Islet of Langerhans (tissue), 1 donor: Measurements from ENCODE around the gene HSF4.
A peak's percentile ranks its signal among the peaks of the same experiment; 100 is the strongest.

Experiments
- FAIRE-seq: peaks from one replicate; lab custom pipeline; 2011; peaks lifted over from hg19 to GRCh38; lab: Jason Lieb, UNC

HSF4 gene

GRCh38 chr16:67166598-67167168 lies 2.1 kb downstream of the HSF4 start:
- FAIRE-seq: no peak

- no peak for FAIRE-seq
These were observed 3.0 kb downstream of the HSF4 start for GRCh38 chr16:67167588-67167987.

GRCh38 chr16:67169011-67169451 lies 4.5 kb downstream of the HSF4 start:
- FAIRE-seq: no peak

- no peak for FAIRE-seq
These were observed 5.2 kb downstream of the HSF4 start for GRCh38 chr16:67169642-67170167.

- no peak for FAIRE-seq
These were observed 5.8 kb downstream of the HSF4 start, which contains the start of gene NOL3 for GRCh38 chr16:67170168-67170948. Gene NOL3, plus strand, starts transcription at chr16:67170538.

- no peak for FAIRE-seq
These were observed 6.6 kb downstream of the HSF4 start for GRCh38 chr16:67170949-67171649.

- FAIRE-seq: no peak
These were observed 8.8 kb downstream of the HSF4 start for GRCh38 chr16:67173323-67173722.

- FAIRE-seq: no peak
These were observed 9.5 kb downstream of the HSF4 start for GRCh38 chr16:67173808-67174705.

- FAIRE-seq: no peak
These were observed 10.2 kb downstream of the HSF4 start for GRCh38 chr16:67174706-67175231.

- no peak for FAIRE-seq
These were observed 12.1 kb downstream of the HSF4 start for GRCh38 chr16:67176662-67177061.

GRCh38 chr16:67177743-67178699 lies 13.5 kb downstream of the HSF4 start:
- FAIRE-seq: no peak

- no peak for FAIRE-seq
These were observed 15.0 kb downstream of the HSF4 start for GRCh38 chr16:67179421-67180080.

- FAIRE-seq: no peak
These were observed 15.6 kb downstream of the HSF4 start for GRCh38 chr16:67180166-67180565.

GRCh38 chr16:67181346-67181745 lies 16.8 kb downstream of the HSF4 start:
- FAIRE-seq: no peak

- FAIRE-seq: no peak
These were observed 17.7 kb downstream of the HSF4 start for GRCh38 chr16:67182288-67182687.

- FAIRE-seq: no peak
These were observed 18.7 kb downstream of the HSF4 start for GRCh38 chr16:67183284-67183626.

GRCh38 chr16:67183627-67184452 lies 19.3 kb downstream of the HSF4 start, which contains the start of gene MATCAP1:
Gene MATCAP1, minus strand, starts transcription at chr16:67183963. Its CDS starts 3,353 bp downstream, at chr16:67180610.
- FAIRE-seq: peak; percentile 49

- FAIRE-seq: no peak
These were observed 20.0 kb downstream of the HSF4 start for GRCh38 chr16:67184453-67184994.
